CD4-positive, alpha-beta T cell treated with Interleukin-6 at 100 ng/mL for 8 hours (primary cell): ENCODE measurements around the gene DNAJB12.
A peak's percentile ranks its signal among the peaks of the same experiment; 100 is the strongest.
"Not testable (repeated sequence)": the region's sequence is repeated elsewhere in the genome, so short reads cannot be mapped to it uniquely, and the experiment has no call there.

Experiments
- DNase-seq: peaks from one replicate; pipeline ENCODE4 v3.0.0-alpha.2; 2020; ENCODE audit warnings: mixed read lengths, low spot score

DNAJB12 gene

GRCh38 chr10:72354356-72355213 is at the start of gene DNAJB12:
Gene DNAJB12 (minus strand): TSS chr10:72354919. CDS start chr10:72354897, 22 bp downstream.
- DNase-seq, result peak; percentile 87

- DNase-seq, result not testable (repeated sequence)
Observed at GRCh38 chr10:72395581-72395980, 40.9 kb upstream of the DNAJB12 start.

- DNase-seq, result no peak
Observed at GRCh38 chr10:72392571-72392970, 37.9 kb upstream of the DNAJB12 start.

- DNase-seq, result no peak
Observed at GRCh38 chr10:72390764-72391163, 36.0 kb upstream of the DNAJB12 start.

DNA sequence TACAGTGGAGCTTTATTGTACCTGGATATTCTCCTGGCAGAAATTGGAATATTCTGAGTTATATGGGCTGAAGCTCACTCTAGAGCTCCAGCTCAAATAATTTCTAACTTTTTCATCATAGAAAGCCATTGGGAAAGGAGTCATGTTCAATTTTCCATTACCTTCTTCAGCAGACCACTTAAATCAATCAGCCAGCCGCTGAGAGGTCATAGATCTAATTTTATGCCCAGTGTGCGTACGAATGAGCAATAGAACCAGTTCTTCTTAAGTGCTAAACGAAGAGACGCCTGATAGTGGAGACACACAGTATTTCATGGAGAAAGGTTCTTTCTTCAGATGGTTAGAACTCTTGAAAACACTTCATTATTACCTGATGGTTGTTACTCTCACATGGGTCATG is 35.0 kb upstream of the DNAJB12 start:
- DNase-seq, result no peak

DNA sequence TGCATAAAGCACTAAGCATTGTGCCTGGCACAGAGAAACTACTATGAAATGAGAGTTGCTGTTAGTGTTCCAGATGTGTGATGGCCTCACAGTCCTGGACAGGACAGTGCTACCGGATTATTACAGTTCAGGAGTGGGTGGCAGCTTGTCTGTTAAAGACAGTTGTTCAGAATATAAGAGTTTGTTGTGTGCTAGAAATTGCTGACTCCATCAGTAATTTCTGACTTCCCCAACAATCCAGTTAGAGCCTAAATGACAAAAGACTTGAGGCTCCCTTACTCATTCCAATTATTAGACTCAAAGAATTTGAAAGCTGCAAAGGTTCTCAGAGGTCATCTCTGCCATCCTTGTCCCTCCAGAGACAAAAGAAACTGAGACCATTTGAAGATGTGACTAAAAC is 34.3 kb upstream of the DNAJB12 start:
- DNase-seq, result no peak

DNA sequence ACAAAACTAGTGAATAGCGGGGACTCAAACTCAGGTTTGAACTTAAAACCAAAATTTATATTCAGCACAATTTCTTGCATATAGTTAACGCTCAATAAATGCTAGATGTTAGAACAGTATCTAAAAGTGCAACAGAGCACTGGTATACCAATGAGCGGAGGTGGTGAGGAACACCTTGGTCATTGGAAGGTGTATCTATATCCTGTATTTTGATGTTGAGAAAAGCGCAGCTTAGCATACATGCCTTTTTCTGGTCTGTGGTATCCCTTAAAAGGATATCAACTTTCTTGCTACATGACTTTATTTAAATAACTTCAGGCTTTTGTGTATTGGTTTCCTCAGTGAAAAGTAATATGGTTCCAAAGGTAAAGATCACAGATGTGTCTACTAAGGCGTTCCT is 33.3 kb upstream of the DNAJB12 start:
- no peak for DNase-seq

DNA sequence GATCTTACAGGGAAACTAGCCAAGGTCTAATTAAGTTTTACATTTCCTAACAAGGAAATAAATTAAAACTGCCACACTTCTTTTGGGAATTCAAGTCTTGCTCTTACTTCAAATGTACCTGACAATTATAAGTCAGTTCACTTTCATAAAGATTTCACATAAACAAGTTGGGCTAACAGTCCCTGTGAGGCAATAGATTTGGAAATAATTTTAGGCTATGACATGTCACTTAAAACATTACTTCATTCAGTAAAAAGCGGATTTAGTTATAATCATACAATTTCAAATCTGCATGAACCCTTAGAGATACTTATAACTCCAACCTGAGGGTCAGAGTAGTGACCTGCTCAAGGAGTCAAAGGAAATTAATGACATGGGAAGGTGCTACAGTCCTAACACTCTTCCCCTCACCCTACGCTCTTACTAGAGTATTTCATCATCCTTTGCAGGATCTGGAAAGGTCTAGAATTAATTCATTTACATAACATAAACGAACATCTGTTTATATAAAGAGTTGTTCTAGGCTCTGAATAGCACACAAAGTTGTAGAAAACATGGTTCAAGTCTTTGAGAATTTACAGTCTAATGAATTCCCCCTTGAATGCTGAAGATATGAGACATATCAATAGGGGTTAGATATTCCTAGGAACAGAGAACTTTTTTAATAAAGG is 32.3 kb upstream of the DNAJB12 start:
- no peak for DNase-seq

- no peak for DNase-seq
Observed at GRCh38 chr10:72385724-72386123, 31.0 kb upstream of the DNAJB12 start.

DNA sequence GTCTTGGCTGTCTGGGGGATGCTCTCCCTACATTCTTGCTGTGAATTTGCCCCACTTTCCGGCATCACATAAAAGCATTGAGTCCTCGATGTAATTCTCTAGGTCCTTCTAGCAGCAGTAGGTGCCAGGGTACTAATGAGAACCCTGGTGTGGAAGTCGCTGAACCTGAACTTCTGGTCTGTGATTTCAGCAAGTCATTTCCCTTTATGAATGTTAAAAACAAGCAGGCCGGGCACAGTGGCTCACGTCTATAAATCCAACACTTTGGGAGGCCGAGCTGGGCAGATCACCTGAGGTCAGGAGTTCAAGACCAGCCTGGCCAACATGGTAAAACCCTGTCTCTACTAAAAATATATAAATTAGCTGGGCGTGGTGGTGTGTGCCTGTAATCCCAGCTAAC is 30.3 kb upstream of the DNAJB12 start:
- DNase-seq, result not testable (repeated sequence)

GRCh38 chr10:72379776-72380175 is 25.1 kb upstream of the DNAJB12 start:
- no peak for DNase-seq

DNA sequence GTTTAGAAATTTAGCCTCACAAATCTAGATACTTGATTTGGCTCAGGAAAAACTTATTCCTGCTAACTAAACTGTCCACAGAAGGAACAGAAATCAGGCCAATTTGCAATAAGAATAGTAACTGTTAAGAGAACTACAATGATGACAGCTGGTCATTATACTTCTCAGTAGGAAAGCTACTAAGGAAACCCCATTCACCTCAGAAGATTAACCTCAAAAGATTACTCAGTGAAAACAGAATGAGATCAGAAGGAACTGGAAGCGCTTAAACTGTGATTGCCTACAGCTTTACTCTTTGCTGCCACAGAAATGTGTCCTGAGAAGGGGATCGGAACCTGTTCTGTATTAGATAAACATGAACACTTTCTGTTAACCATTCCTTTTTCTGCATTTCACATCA is 24.3 kb upstream of the DNAJB12 start:
- DNase-seq, result no peak

GRCh38 chr10:72375585-72375984 is 20.9 kb upstream of the DNAJB12 start:
- DNase-seq, result no peak

DNA sequence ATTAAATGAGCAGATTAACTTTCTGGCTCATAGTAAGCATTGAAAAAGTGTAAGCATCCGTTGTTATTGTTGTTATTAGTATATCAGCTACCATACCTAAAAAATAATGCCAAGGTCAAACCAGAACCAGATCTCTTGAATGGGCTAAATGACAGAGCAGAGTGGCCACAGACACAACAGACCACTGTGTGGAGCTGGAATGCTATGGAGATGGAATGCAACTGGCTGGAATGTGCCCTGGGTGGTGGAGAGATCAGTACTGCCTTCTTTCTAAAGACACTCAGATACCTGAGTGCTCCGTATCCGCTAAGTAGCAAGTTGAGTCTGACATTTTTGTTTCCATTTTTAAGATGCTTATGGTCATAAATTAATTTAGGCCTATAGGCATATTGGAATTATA is 20.5 kb upstream of the DNAJB12 start:
- no peak for DNase-seq

- peak; percentile 64 for DNase-seq
Observed at GRCh38 chr10:72370201-72370722, 15.5 kb upstream of the DNAJB12 start.

DNA sequence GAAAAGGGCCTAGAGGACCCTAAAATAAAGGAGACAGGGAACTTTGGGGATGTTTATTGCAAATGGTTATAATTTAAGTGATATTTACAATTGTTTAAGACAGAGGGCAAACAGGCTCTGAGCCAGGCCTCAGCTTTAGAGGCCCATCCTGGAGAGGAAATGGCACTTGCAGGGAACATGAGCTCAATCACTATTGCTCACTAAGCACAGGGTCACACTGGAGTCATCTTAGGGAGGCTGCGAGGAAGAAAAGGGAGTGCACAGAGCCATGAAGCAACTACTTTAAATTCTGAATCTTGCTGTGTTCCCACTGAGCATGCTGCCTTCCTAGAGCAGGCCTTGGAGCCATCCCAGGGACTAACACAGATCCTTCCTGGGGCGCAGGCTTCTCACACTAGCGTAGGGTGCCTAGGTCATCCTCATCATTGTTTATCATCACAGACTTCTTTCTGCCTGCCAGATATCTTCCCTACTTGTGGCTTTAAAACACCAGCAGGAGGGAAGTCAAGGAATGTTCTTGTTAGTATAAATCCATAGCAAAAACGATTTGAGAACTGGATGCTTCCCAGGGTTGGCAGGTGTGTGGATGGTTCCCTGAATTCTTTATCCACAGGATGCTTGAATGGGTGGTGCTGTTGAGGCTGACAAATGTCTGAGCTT is 12.7 kb upstream of the DNAJB12 start:
- DNase-seq, result no peak

GRCh38 chr10:72365106-72365895 is 10.6 kb upstream of the DNAJB12 start:
- no peak for DNase-seq

DNA sequence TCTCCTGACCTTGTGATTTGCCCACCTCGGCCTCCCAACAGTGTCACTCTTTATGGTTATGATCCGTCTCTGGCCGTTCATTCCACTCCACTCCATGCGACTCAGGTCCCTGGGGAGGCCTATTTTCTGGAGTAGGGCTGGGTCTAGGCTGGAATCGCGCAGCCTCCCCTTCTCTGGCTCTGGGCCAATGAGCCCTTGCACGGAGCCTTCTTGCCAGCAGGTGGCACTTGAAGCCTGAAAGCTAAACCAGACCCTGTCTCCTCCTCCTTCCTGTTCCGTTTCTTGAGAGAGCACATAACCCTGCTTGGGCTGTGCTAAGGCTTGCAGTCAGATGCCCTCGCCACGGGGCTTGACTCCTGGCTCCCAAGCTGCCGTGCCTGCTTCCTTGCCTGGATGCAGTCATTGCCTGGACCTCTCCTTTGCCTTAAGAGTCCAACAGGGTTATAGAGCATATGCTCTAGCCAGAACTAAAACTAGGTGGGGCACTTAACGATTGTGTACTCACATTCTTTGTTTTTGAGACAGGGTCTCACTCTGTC is 9.6 kb upstream of the DNAJB12 start:
- DNase-seq, result peak; percentile 89

- DNase-seq, result no peak
Observed at GRCh38 chr10:72356987-72357386, 2.3 kb upstream of the DNAJB12 start.

- no peak for DNase-seq
Observed at GRCh38 chr10:72356115-72356514, 1.4 kb upstream of the DNAJB12 start.

GRCh38 chr10:72355214-72355555 is 466 bp upstream of the DNAJB12 start:
- no peak for DNase-seq

- DNase-seq, result no peak
Observed at GRCh38 chr10:72353965-72354355, 759 bp downstream of the DNAJB12 start.
